NCI-H2171 (cell line): Measurements from ENCODE around the gene ARHGEF17.

Source experiments
- DNase-seq: peaks from one replicate; lab custom pipeline; 2025; lab: John Stamatoyannopoulos, UW

The ARHGEF17 gene

DNA sequence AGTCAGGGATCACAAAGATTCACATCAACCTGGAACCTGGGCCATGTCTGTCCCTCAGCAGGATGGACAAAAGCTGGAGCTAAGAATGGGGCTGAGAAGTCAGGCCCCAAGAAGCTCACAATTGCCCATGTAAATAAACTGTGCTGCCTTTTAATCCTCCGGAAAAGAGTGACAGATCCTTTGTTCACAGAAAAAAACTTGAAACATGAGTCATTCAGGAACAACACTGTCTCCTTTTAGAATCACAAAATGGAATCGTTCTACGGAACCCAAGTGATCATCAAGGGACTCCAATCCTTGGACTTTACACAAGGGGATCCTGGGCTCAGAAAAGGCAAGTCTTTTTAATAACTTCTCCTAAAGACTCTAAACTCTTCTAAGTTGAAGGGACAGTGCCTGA lies 104.2 kb downstream of the ARHGEF17 start:
- DNase-seq, result no peak

DNA sequence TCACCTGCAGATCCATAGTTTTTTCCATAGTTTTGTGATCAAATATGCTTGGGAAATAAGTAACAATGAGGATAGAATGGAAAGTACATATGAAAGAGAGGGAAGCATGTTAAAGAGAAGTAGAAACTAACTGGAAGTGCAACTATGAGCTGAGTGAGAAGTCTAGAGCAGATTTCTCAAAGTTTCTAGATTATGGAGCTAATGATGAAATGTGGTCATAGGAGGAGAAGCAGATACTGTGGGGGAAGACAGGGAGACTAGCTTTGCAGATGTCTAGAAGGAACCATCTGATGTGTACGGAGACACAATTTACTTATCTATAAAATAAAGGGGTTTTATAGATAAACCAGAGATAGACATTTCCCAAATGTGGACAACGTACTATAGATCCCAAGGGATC lies 105.2 kb downstream of the ARHGEF17 start:
- DNase-seq, result no peak

DNA sequence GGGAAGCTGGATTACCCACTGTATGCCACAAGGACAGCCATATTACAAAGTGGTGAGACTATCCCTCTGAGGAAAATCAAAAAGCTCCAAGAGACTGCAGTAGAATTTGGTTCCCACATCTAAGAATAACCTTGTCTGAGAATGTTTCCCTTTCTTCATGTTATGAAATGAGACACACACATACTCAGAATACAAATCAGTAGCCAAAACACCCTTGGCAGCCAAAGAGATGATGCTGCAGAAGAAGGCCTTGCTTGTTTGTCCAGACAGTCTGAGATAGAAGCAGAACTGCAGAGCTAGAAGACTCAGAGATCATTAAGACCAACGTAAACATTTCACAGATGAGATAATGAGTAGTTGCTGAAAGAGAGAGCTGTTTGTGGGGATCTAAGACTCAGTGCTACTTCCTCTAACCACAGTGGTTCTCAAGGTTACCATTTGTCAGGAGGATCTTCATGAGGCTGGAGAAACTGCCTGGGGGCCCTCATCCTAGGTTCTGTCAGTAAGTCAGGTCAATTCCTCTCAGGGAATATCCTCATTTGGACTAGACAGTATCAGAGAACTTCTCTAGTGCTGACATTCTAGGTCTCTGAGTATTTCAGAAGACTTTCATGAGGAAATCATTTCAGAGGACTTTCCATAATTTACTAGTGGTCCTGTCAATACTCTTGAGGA lies 107.0 kb downstream of the ARHGEF17 start:
- no peak for DNase-seq

DNA sequence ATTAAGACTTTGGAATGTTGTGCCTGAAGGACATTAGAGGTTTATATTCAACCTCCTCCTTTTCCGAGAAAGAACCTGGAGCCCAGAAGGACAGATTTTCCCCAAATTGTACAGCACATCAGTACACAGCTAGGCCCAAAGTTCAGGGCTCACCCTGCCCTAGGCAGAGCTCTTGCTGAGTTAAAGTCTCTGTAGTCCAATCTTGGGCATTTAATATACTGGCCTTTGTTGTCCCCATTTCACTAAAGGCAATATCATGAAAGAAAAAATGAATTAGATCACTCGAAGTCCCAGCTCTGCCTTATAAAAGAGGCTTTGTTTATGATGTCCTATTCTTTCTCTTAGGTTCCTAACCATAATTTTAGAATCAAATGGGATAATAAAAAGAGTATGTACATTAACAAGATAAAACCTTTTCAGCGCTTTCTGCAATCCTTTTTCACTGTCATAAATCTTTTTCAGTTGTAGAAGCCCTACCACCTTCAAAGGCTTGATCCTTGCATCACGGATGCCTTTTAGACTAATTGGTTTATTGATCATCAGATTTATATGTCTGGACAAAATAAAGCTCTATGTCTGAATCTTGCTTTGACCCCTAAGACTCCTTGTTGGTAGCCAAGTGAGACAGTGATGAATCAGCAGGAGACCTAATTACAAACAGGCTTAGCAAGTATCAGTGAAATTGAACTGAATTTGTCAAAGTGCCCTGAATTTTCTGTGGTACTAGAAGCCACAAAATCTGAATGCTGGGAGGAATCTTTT lies 108.0 kb downstream of the ARHGEF17 start:
- DNase-seq, result no peak

DNA sequence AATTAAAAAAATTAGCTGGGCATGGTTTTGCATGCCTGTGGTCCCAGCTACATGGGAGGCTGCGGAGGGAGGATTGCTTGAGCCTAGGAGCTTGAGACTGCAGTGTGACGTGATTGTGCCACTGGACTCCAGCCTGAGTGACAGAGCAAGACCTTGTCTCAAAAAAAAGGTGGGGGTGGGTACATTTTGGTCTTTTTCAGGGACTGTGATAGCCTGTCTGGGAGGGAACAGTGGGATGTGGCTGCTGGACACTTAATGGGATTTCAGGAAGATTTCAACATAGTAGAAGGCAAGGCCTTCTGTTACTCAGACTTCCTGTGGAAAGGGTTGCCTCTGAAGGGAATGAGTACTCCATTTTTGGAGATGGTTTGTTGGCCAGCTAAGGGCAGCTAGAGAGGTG lies 108.7 kb downstream of the ARHGEF17 start:
- no peak for DNase-seq
